ENCODE data around the gene TMEM185A.

DNA sequence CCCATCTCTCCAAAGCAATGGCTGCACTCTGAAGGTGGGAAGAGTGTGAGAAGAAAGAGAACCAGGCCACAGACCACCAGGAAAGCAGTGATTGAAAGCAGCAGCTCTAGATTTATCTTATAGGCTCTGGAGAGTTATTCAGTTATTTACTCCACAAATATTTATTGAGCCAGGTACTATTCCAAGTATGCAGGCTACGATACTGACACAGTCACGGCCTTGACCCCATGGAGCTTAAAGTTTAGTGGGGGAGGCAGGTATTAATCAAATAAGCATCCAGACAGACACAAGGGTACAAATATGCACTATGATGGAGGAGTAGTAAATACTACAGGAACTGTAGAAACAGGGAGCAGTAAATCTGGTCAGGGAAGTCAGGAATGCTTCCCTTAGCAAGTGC lies 2.8 kb downstream of the TMEM185A start:
- TF ChIP-seq EZH2 (IDR thresholded peaks at IDR 0.05; ENCODE audit: insufficient read depth, poor library complexity, severe bottlenecking) (no peak), EZH2phosphoT487 (IDR thresholded peaks at IDR 0.05; ENCODE audit: insufficient read depth, low read depth) (no peak)

Measured in GM23248 (cell line).